Nephron (organoid): ENCODE measurements around the gene TNIP2.

Source experiments
- H3K27ac Mint-ChIP-seq, 3 experiments: 2 replicates each; pipeline ENCODE4 v1.8.0; 2020; ENCODE audit warnings: mixed read lengths in 3 of 3, mild to moderate bottlenecking in 2 of 3, moderate library complexity in 1 of 3
- H3K27me3 Mint-ChIP-seq: 2 replicates; pipeline ENCODE4 v1.8.0; 2021; ENCODE audit warnings: low read depth, mild to moderate bottlenecking, moderate library complexity, mixed read lengths
- H3K36me3 Mint-ChIP-seq: 2 replicates; pipeline ENCODE4 v1.8.0; 2020; ENCODE audit warnings: low read depth, mixed read lengths
- H3K4me1 Mint-ChIP-seq: 2 replicates; pipeline ENCODE4 v1.8.0; 2020; ENCODE audit warnings: mixed read lengths
- H3K4me3 Mint-ChIP-seq, 3 experiments: 2 replicates each; pipeline ENCODE4 v1.8.0; 2020; ENCODE audit warnings: mild to moderate bottlenecking in 3 of 3, mixed read lengths in 3 of 3, moderate library complexity in 2 of 3
- H3K9me3 Mint-ChIP-seq: 2 replicates; pipeline ENCODE4 v1.8.0; 2020; ENCODE audit warnings: mixed read lengths
- CTCF ChIP-seq, 3 experiments: fragments of 200-600 bp; sonication (generic); IDR thresholded peaks; one replicate each; pipeline ENCODE4 v1.5.0; 2021; ENCODE audit warnings: antibody characterized with exemption in 3 of 3; ENCODE audit not compliant: unreplicated experiment in 3 of 3

Gene TNIP2

GRCh38 chr4:2691952-2692435 lies 64.1 kb downstream of the TNIP2 start:
- Mint-ChIP-seq H3K9me3 (no peaks in the 10 kb centered on the region), H3K4me3 (no peak overlapping the region), H3K36me3 (peaks cover 80% of the 10 kb centered on the region), H3K27ac (no peak overlapping the region), H3K4me1 (peaks cover 19% of the 10 kb centered on the region), H3K27me3 (no peaks in the 10 kb centered on the region)
- no peak for TF ChIP-seq CTCF (IDR thresholded peaks at IDR 0.05; ENCODE audit: unreplicated experiment in 3 of 3)
